Lung microvascular endothelial cell (primary cell): ENCODE data around the gene EIF3M. TPM values are rescaled to one million over a fixed set of nuclear protein-coding genes. Genes with fewer than 3 reads are reported as not detected.
"Not testable (repeated sequence)": the region's sequence is repeated elsewhere in the genome, so short reads cannot be mapped to it uniquely, and the experiment has no call there.

Source experiments
- DNase-seq, 2 donors: peaks; one replicate each; pipeline versions ENCODE4 v3.0.0 to v3.0.0-alpha.2; 2010; ENCODE audit warnings: low read depth in 2 of 2
- total RNA-seq: library from RNA; depleted of rRNA; stranded (reverse); fragments of >200 nt; gene quantifications from 2 replicates; pipeline ENCODE4 v1.2.1, GENCODE V29; 2014

EIF3M gene
- total RNA-seq, 1 donor from 2014 or later, result 118 TPM

- not testable (repeated sequence) for DNase-seq
These were observed 12.5 kb downstream of the EIF3M start for GRCh38 chr11:32596114-32596513.

GRCh38 chr11:32597921-32598320, 14.3 kb downstream of the EIF3M start:
- no peak for DNase-seq

- DNase-seq, result peak; percentile 28 to 46
These were observed 19.2 kb downstream of the EIF3M start for GRCh38 chr11:32602657-32603415.

DNA sequence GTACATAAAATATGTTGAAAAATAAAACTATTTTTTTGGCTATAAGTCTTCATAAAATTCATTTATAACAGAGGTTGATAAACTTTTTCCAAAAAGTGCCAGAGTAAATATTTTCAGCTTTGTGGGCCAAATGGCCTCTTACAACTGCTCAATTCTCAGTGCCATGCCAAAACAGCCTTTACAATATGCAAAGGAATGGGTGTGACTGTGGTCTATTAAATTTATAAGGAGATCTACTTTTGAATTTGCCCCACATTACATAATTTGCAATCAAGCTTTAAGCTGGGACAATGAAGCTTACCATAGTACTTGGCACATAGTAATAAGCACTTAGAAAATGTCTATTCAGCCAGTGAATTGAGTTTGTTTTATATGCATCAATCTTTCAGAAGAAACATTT, 22.6 kb downstream of the EIF3M start:
- DNase-seq, result no peak

GRCh38 chr11:32608826-32609225, 25.2 kb downstream of the EIF3M start:
- not testable (repeated sequence) for DNase-seq

DNA sequence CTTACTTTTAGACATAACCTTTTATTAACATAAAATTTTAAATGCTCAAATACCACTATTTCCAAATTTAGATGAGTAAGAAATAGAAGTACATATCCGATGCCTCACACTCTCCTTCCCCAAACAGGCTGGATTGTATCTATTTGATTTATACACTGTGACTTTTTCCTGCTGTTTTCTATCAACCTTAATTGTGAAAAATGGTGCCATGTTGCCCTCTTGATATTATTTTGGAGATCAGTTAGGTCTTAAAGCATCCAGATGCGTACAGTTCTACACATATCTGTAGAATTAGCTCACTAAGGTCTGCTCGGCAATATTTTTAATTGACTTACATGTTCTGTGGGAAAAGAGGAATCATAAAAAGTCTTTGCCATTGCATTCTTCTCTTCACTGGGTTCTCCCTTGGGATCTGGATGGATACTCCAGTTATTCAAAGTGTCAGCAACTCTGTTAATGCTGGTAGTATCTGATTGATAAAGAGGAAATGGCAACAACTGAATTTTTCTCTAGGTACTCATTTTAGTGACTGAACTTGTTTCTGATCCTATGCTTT, 27.2 kb downstream of the EIF3M start:
- DNase-seq, result no peak

GRCh38 chr11:32613500-32614151, 30.0 kb downstream of the EIF3M start:
- no peak for DNase-seq

DNA sequence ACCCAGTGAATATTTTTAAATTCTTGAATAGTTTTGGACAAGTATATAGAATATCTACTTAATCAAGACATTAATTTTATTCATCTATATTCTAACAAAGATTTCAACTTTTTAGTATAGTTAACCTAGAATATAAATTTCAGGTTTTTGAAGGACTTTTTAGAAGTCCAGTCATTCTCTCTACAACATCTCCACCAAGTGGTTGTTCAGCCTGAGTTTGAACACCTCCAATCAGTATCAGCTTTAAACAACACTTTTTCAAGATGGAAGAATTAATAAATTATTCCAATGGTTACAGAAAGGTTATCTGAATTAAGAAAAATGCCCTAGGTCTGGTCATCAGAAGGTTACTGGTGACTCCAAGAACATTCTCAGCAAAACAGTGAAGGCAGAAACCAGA, 31.8 kb downstream of the EIF3M start:
- DNase-seq, result peak; percentile 10 to 54

GRCh38 chr11:32616903-32617302, 33.3 kb downstream of the EIF3M start:
- no peak for DNase-seq

DNA sequence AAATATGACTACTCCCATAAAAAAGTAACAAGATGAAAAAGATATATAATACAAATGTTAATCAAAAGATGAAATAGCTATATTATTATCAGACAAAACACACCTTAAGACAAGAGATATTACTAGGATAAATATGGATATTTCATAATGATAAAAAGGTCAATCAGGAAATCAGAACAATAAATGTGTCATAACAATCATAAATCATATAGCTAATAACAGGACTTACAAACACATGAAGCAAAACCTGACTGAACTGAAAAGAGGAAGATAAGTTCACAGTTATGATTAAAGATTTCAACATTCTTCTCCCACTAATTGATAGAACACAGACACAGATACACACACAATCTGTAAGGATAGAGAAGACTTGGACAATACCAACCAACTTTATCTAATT, 47.2 kb downstream of the EIF3M start:
- DNase-seq, result no peak

GRCh38 chr11:32635819-32636218, 52.2 kb downstream of the EIF3M start:
- DNase-seq, result no peak

- no peak for DNase-seq
These were observed 57.7 kb downstream of the EIF3M start for GRCh38 chr11:32641361-32641760.

DNA sequence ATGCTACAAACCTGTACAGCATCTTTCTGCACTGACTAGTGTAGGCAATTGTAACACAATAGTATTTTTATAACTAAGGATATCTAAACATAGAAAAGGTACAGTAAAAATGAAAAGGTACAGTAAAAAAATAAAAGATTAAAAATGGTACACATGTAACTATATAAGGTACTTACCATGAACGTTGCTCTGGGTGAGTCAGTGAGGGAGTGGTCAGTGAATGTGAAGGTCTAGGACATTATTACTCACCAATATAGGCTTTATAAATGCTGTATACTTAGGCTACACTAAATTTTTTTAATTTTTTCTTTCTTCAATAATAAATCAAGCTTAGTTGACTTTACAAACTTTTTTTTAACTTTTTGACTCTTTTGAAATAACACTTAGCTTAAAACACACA, 59.9 kb downstream of the EIF3M start:
- DNase-seq, result no peak

Other genes starting within 250 kb of the EIF3M start
- under 0.01 TPM in 1 of 2 replicates, not detected in the other for gene WT1, start 148.3 kb upstream of the EIF3M start, total RNA-seq
- gene CCDC73, start 210.8 kb downstream of the EIF3M start, total RNA-seq, result not detected in 2 replicates
- gene PRRG4, start 246.1 kb downstream of the EIF3M start, total RNA-seq, result 0.22 and 2.6 TPM in 2 replicates